Endodermal cell (in vitro differentiated cells): ENCODE measurements around the gene SCUBE3. TPM values are rescaled to one million over a fixed set of nuclear protein-coding genes. Genes with fewer than 3 reads are reported as not detected.

Experiments
- DNase-seq: peaks from one replicate; pipeline ENCODE4 v3.0.0-alpha.2; 2017
- H3K27ac ChIP-seq: 2 replicates; pipeline ENCODE4 v1.5.1; 2013; ENCODE audit warnings: mild to moderate bottlenecking, low read depth, low read length, moderate library complexity
- H3K27me3 ChIP-seq: 2 replicates; pipeline ENCODE4 v1.6.1; 2013; ENCODE audit warnings: mild to moderate bottlenecking, low read length, moderate library complexity; ENCODE audit not compliant: insufficient read depth, control insufficient read depth, poor library complexity, severe bottlenecking
- H3K36me3 ChIP-seq: 2 replicates; pipeline ENCODE4 v1.7.0; 2013; ENCODE audit warnings: mild to moderate bottlenecking, low read length, moderate library complexity; ENCODE audit not compliant: control insufficient read depth, insufficient read depth
- H3K4me1 ChIP-seq: one replicate; pipeline ENCODE4 v1.7.0; 2013; ENCODE audit warnings: low read length; ENCODE audit not compliant: control insufficient read depth, insufficient read depth
- H3K4me3 ChIP-seq: 2 replicates; pipeline ENCODE4 v1.5.1; 2013; ENCODE audit warnings: mild to moderate bottlenecking, low read length, moderate library complexity
- H3K9ac ChIP-seq: 2 replicates; pipeline ENCODE4 v1.6.1; 2013; ENCODE audit warnings: mild to moderate bottlenecking, low read length, moderate library complexity; ENCODE audit not compliant: poor library complexity, severe bottlenecking; ENCODE audit errors: extremely low read depth
- H3K9me3 ChIP-seq: 2 replicates; pipeline ENCODE4 v1.6.1; 2013; ENCODE audit warnings: mild to moderate bottlenecking, low read length, moderate library complexity; ENCODE audit not compliant: control insufficient read depth
- H3K27ac Mint-ChIP-seq: 2 replicates; pipeline ENCODE4 v1.8.0; 2020; ENCODE audit warnings: mixed read lengths
- H3K27me3 Mint-ChIP-seq: 2 replicates; pipeline ENCODE4 v1.8.0; 2021; ENCODE audit warnings: mild to moderate bottlenecking, mixed read lengths; ENCODE audit not compliant: insufficient read depth
- H3K36me3 Mint-ChIP-seq: 2 replicates; pipeline ENCODE4 v1.8.0; 2020; ENCODE audit warnings: low read depth, mixed read lengths
- H3K4me1 Mint-ChIP-seq: 2 replicates; pipeline ENCODE4 v1.8.0; 2020; ENCODE audit warnings: mixed read lengths
- H3K4me3 Mint-ChIP-seq: 2 replicates; pipeline ENCODE4 v1.8.0; 2020; ENCODE audit warnings: mild to moderate bottlenecking, moderate library complexity, mixed read lengths
- H3K9me3 Mint-ChIP-seq: 2 replicates; pipeline ENCODE4 v1.8.0; 2020; ENCODE audit warnings: mild to moderate bottlenecking, mixed read lengths
- WGBS, 2 experiments: methylation state at CpG; one replicate each; pipeline versions ENCODE4 v1.1.5 to v1.1.7; 2013; ENCODE audit warnings: missing lambda C conversion rate in 2 of 2, mixed read lengths in 1 of 2; ENCODE audit not compliant: insufficient coverage in 1 of 2, insufficient read length in 1 of 2; 5-methylcytosine and 5-hydroxymethylcytosine counted together
- total RNA-seq, 2 donors: library from RNA; stranded (reverse); fragmentation: NEBNext Ultra II Directional in 1 of 2; extraction: Animal tissue kit (Norgen Biotek cat#: 25700) in 1 of 2; gene quantifications; 2 replicates in 1 of 2; 3 replicates in 1 of 2; pipeline ENCODE4 v1.2.1, GENCODE V29; 2021
- TF ChIP-seq, protein P1 (sequence below): fragments of 200-600 bp; sonication (generic); conservative IDR thresholded peaks from 2 replicates; pipeline ENCODE4 v1.5.0; 2021; ENCODE audit warnings: antibody characterized with exemption, mild to moderate bottlenecking

Gene SCUBE3
- total RNA-seq, 2 donors from 2014 or later = 0.27 to 0.86 TPM

DNA sequence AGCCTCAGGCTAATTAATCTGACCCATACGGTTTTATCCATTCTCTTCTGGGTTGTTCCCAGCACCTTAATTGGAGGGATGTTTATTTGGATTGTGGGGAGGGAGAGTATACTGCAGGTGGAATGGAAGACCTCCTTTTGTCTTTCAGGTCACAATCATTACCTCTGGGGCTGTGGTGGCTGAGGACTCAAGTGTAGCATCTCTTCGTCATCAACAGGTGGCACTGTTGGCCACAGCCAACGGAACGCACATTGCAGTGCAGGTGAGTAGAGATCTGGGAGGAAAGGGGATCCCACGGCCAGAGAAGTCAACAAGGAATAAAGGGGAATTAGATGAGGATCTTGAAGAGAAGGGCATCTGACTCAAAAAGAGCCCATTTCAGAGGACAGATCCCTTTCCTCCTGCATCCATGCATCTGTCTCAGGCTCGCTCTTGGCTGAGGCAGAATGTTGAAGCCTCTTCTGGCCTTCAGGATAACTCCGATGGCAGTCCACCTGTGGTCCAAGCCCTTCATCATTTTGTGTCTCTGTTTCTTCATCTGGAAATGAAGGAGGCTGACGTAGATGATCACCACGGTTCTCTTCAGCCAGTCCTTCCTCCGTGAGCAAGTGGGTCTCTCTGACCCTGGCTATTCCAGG lies 80.7 kb downstream of the SCUBE3 start:
- no peak overlapping the region for H3K27ac ChIP-seq
- Mint-ChIP-seq H3K27ac (no peak overlapping the region), H3K27me3 (no peaks in the 10 kb centered on the region), H3K4me3 (no peak overlapping the region), H3K36me3 (peaks cover 47% of the 10 kb centered on the region), H3K4me1 (peaks cover 3% of the 10 kb centered on the region), H3K9me3 (no peaks in the 10 kb centered on the region)
- no peaks in the 10 kb centered on the region for H3K9me3 ChIP-seq
- H3K36me3 ChIP-seq = peaks cover 26% of the 10 kb centered on the region
- no peaks in the 10 kb centered on the region for H3K4me1 ChIP-seq
- no peak overlapping the region for H3K9ac ChIP-seq
- WGBS, 2 experiments = 61 to 64% methylated on average over 9 to 10 of the region's 10 CpGs
- H3K4me3 ChIP-seq = no peak overlapping the region
- H3K27me3 ChIP-seq = no peaks in the 10 kb centered on the region
- peak; percentile 85 for DNase-seq
- TF ChIP-seq, protein P1, sequence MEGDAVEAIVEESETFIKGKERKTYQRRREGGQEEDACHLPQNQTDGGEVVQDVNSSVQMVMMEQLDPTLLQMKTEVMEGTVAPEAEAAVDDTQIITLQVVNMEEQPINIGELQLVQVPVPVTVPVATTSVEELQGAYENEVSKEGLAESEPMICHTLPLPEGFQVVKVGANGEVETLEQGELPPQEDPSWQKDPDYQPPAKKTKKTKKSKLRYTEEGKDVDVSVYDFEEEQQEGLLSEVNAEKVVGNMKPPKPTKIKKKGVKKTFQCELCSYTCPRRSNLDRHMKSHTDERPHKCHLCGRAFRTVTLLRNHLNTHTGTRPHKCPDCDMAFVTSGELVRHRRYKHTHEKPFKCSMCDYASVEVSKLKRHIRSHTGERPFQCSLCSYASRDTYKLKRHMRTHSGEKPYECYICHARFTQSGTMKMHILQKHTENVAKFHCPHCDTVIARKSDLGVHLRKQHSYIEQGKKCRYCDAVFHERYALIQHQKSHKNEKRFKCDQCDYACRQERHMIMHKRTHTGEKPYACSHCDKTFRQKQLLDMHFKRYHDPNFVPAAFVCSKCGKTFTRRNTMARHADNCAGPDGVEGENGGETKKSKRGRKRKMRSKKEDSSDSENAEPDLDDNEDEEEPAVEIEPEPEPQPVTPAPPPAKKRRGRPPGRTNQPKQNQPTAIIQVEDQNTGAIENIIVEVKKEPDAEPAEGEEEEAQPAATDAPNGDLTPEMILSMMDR = peak; percentile 90

DNA sequence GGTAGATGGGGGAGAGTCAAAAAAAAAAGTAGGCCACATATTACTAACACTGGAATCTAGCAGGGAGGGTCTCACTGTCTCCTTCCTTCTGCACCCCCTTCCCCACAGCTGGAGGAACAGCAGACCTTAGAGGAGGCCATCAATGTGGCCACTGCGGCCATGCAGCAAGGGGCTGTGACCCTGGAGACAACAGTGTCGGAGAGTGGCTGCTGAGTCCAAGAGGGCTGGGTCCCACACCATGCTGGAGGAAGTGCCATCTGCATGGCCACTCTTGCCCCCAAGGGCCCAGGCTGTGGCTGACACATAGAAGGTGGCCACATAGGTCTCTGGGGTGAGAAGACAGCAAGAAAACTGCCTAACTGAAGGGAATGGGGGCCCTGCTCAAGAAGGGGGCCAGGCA lies 81.3 kb downstream of the SCUBE3 start:
- Histone ChIP-seq H3K9ac (no peak overlapping the region), H3K36me3 (peaks cover 21% of the 10 kb centered on the region), H3K27me3 (no peaks in the 10 kb centered on the region), H3K9me3 (no peaks in the 10 kb centered on the region), H3K4me3 (no peak overlapping the region), H3K27ac (no peak overlapping the region), H3K4me1 (no peaks in the 10 kb centered on the region)
- Mint-ChIP-seq H3K4me3 (no peak overlapping the region), H3K36me3 (peaks cover 44% of the 10 kb centered on the region), H3K27me3 (no peaks in the 10 kb centered on the region), H3K9me3 (no peaks in the 10 kb centered on the region), H3K27ac (no peak overlapping the region), H3K4me1 (peaks cover 6% of the 10 kb centered on the region)
- TF ChIP-seq, protein P1 = no peak
- no peak for DNase-seq
- 88% methylated on average over 2 of the region's 2 CpGs; no CpG with 5 or more reads in 1 of the 2 experiments for WGBS, 2 experiments

GRCh38 chr6:35295521-35296315 lies 82.0 kb downstream of the SCUBE3 start:
- H3K9me3 ChIP-seq = no peaks in the 10 kb centered on the region
- Mint-ChIP-seq H3K9me3 (no peaks in the 10 kb centered on the region), H3K4me1 (peaks cover 6% of the 10 kb centered on the region), H3K27ac (no peak overlapping the region), H3K36me3 (peaks cover 37% of the 10 kb centered on the region), H3K4me3 (no peak overlapping the region), H3K27me3 (no peaks in the 10 kb centered on the region)
- H3K4me1 ChIP-seq = no peaks in the 10 kb centered on the region
- H3K9ac ChIP-seq = no peak overlapping the region
- TF ChIP-seq, protein P1 = no peak
- H3K36me3 ChIP-seq = peaks cover 14% of the 10 kb centered on the region
- no peak overlapping the region for H3K27ac ChIP-seq
- no peak overlapping the region for H3K4me3 ChIP-seq
- no peaks in the 10 kb centered on the region for H3K27me3 ChIP-seq
- WGBS, 2 experiments = 64% methylated on average over 3 of the region's 3 CpGs; no CpG with 5 or more reads in 1 of the 2 experiments
- no peak for DNase-seq
